ENCODE results near the gene ABCA4. TPM values are rescaled to one million over a fixed set of nuclear protein-coding genes. Genes with fewer than 3 reads are reported as not detected.

The ABCA4 gene
- total RNA-seq, 1 donor from 2014 or later, result 1.4 TPM

DNA sequence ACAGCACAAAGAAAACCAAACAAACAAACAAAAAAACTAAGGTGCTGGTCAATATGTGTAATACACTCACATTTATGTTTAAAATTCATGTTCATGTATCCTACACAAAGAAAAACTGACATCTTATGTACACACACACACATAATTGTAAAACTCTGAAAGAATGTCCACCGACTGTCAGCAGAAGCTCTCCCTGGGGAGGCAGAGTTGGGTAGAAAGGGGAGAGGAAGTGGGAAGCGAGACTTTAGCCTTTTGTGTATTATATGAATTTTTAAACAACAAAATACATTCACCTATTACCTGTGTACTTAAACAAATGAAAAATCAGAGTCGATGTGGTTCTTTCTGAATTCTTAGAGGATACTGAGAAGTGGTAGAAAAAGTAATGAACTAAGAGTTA is 88.3 kb downstream of the ABCA4 start:
- Histone ChIP-seq H3K27me3 (no peaks in the 10 kb centered on the region), H3K9me3 (no peaks in the 10 kb centered on the region), H3K36me3 (no peaks in the 10 kb centered on the region), H3K27ac (no peak overlapping the region), H3K4me1 (no peaks in the 10 kb centered on the region), H3K4me3 (no peak overlapping the region)
- ATAC-seq, result no peak
- intact Hi-C loops (cut with DNase I), result no loop called here
- TF ChIP-seq, protein P1, sequence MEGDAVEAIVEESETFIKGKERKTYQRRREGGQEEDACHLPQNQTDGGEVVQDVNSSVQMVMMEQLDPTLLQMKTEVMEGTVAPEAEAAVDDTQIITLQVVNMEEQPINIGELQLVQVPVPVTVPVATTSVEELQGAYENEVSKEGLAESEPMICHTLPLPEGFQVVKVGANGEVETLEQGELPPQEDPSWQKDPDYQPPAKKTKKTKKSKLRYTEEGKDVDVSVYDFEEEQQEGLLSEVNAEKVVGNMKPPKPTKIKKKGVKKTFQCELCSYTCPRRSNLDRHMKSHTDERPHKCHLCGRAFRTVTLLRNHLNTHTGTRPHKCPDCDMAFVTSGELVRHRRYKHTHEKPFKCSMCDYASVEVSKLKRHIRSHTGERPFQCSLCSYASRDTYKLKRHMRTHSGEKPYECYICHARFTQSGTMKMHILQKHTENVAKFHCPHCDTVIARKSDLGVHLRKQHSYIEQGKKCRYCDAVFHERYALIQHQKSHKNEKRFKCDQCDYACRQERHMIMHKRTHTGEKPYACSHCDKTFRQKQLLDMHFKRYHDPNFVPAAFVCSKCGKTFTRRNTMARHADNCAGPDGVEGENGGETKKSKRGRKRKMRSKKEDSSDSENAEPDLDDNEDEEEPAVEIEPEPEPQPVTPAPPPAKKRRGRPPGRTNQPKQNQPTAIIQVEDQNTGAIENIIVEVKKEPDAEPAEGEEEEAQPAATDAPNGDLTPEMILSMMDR (IDR thresholded peaks at IDR 0.05), result no peak
- DNase-seq, result no peak

DNA sequence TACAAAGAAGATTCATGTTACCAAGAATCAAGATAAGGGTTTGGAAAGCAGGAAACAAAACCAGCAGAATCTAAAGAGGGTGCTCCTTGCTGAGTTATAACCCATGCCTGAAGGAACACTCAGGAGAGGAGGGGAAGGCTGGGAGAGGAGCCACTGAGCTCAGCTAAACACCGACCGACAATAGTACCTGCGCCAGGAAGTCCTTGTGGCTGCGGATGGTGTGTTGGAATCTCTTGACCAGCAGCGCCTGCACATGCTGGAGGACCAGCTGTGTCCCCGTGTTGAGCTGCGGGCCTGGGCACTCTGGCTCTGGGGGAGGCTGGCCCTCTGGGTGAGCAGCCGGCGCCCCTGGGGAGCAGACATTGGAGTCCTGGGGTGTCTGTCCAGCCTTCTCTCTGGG is 89.4 kb downstream of the ABCA4 start:
- no peak overlapping the region for H3K4me3 ChIP-seq
- peak overlapping the region; percentile 25 for H3K27ac ChIP-seq
- TF ChIP-seq, protein P1 (IDR thresholded peaks at IDR 0.05), result no peak
- intact Hi-C loops (cut with DNase I), result no loop called here
- H3K4me1 ChIP-seq, result no peaks in the 10 kb centered on the region
- H3K36me3 ChIP-seq, result no peaks in the 10 kb centered on the region
- H3K27me3 ChIP-seq, result no peaks in the 10 kb centered on the region
- ATAC-seq (peak; percentile 80), DNase-seq (no peak)
- no peaks in the 10 kb centered on the region for H3K9me3 ChIP-seq

DNA sequence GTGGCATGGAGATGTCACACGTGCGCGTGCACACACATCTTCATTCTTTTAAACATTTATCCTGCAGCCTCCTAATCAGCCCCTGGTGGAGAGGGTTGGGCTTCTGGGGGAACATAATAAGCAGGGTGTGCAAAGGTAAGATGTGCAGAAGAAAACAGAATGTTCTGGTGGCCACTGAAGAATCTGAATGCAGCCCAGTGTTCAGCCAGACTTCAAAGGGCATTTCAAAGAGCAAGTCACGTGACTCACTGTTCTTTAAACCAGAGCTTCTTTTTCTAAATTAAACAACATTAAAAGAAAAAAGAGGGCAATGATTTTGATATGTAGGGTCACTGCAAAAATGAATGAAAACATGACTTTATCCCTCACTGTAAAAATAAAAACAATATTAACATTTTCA is 89.8 kb downstream of the ABCA4 start:
- Histone ChIP-seq H3K27me3 (no peaks in the 10 kb centered on the region), H3K27ac (peak overlapping the region; percentile 25), H3K36me3 (no peaks in the 10 kb centered on the region), H3K4me3 (no peak overlapping the region), H3K4me1 (peaks cover 2% of the 10 kb centered on the region), H3K9me3 (no peaks in the 10 kb centered on the region)
- ATAC-seq, result no peak
- TF ChIP-seq, protein P1 (IDR thresholded peaks at IDR 0.05), result no peak
- DNase-seq, result no peak
- intact Hi-C loops (cut with DNase I), result no loop called here

DNA sequence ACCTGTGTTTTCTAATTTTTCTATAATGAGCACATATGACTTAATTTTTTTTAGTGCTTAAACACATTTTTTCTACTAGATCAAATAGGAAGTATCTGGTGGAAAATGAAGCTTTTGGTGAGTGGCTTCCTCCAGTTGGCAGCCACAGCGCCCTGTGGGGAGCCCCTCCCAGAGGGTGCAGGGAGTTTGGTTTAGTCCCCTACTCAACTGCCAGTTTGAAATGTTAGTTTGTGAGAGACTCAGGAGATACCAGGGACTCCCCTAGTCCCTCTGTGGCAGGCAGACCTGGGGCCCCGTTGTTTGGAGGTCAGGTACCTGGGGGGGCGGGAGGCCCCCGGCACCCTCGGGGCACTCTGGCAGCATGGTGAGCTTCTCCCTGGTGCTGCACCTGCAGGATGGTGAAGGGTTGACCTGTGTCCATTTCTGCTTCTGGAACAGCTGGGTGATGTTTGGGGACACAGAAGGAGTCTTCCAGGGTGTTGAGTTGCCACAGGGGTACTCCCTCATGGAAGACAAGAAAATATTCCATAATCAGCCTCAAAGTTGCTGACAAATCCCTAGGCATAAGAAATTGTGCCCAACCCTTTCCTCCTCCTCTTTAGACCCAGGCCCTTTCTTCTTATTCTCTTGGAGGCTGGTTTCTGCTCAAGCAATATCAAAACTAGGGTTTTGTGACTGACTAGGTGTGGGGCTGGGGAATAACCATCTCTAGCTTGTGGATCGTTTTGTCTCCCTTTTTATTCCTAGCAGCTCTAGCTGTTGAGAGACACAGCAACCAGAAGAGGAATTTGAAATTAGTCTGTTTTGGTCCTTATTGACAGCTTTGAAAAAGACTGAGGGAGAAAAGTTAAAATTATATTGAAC is 91.6 kb downstream of the ABCA4 start:
- peaks cover 10% of the 10 kb centered on the region for H3K4me1 ChIP-seq
- H3K36me3 ChIP-seq, result no peaks in the 10 kb centered on the region
- H3K27ac ChIP-seq, result no peak overlapping the region
- intact Hi-C loops (cut with DNase I), result no loop called here
- H3K27me3 ChIP-seq, result no peaks in the 10 kb centered on the region
- DNase-seq (no peak), ATAC-seq (no peak)
- TF ChIP-seq, protein P1 (IDR thresholded peaks at IDR 0.05), result no peak
- H3K4me3 ChIP-seq, result no peak overlapping the region
- H3K9me3 ChIP-seq, result no peaks in the 10 kb centered on the region

DNA sequence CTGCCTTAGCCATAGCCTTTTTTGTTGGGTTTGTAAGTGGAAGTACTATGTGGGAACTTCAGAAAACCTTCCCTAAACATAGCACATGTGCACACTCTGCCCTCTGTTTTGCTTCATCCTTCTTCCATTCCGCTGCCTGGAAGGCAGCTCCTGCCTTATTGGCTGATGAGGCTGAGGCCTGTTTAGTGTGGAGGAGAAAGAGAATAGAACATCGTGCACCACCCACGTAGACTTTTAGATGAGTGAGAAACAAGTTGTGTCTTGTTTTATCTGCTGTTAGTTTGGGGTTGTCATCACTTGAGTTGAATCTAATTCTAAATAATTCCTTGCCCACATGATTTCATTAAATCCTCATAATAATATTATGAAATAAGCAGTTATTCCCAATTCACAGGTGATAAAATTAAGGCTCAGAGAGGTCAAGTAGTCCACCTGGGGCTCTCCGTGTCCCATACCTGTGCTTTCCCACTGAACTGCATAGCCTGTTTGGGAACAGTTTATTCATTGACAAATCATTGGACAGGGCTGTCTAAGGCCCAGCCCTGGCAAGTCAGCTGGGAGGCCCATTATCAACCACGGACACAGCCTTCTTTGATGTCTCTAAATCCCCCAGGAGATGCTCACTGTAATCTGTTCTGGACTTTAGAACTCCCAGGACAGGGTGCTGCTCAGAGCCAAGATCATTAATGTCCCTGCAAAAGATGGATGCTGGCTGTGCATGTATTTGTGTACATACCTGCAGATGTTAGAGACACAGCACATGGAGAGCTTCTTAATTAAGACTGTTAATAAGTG is 93.0 kb downstream of the ABCA4 start:
- TF ChIP-seq, protein P1 (IDR thresholded peaks at IDR 0.05), result no peak
- no peak for ATAC-seq
- no peak for DNase-seq
- Histone ChIP-seq H3K27ac (no peak overlapping the region), H3K9me3 (no peaks in the 10 kb centered on the region), H3K4me3 (no peak overlapping the region), H3K4me1 (peaks cover 10% of the 10 kb centered on the region), H3K27me3 (no peaks in the 10 kb centered on the region), H3K36me3 (no peaks in the 10 kb centered on the region)
- intact Hi-C loops (cut with DNase I), result no loop called here
